H9 (cell line): ENCODE data around the gene HDHD3. TPM values are rescaled to one million over a fixed set of nuclear protein-coding genes. Genes with fewer than 3 reads are reported as not detected.

Experiments
- DNase-seq: peaks from one replicate; pipeline ENCODE4 v3.0.0-alpha.2; 2017
- H2AFZ ChIP-seq: one replicate; pipeline ENCODE4 v1.6.1; 2013; ENCODE audit warnings: mild to moderate bottlenecking, low read length, control low read depth, moderate library complexity
- H2AK5ac ChIP-seq: 2 replicates; pipeline ENCODE4 v1.6.1; 2013; ENCODE audit warnings: low read length, control low read depth, mixed read lengths; ENCODE audit not compliant: insufficient read length
- H2BK120ac ChIP-seq: one replicate; pipeline ENCODE4 v1.6.1; 2013; ENCODE audit warnings: low read depth, mild to moderate bottlenecking, low read length, control low read depth, inconsistent platforms; ENCODE audit not compliant: poor library complexity, severe bottlenecking
- H2BK12ac ChIP-seq: 2 replicates; pipeline ENCODE4 v1.6.1; 2013; ENCODE audit warnings: low read length, control low read depth, mixed read lengths, low read depth; ENCODE audit not compliant: insufficient read length
- H2BK15ac ChIP-seq: 2 replicates; pipeline ENCODE4 v1.6.1; 2013; ENCODE audit warnings: low read depth, low read length, control low read depth
- H2BK20ac ChIP-seq: one replicate; pipeline ENCODE4 v1.6.1; 2013; ENCODE audit warnings: low read depth, mild to moderate bottlenecking, low read length, control low read depth, inconsistent platforms; ENCODE audit not compliant: poor library complexity, severe bottlenecking
- H2BK5ac ChIP-seq: 2 replicates; pipeline ENCODE4 v1.6.1; 2013; ENCODE audit warnings: low read length, control low read depth, mixed read lengths; ENCODE audit not compliant: insufficient read length
- H3K14ac ChIP-seq: 2 replicates; pipeline ENCODE4 v1.6.1; 2013; ENCODE audit warnings: low read length, control low read depth; ENCODE audit not compliant: insufficient read depth
- H3K18ac ChIP-seq: 2 replicates; pipeline ENCODE4 v1.6.1; 2013; ENCODE audit warnings: low read depth, mild to moderate bottlenecking, mixed read lengths, low read length, control low read depth; ENCODE audit not compliant: insufficient read length
- H3K23ac ChIP-seq: 2 replicates; pipeline ENCODE4 v1.6.1; 2013; ENCODE audit warnings: low read length, control low read depth, mixed read lengths, low read depth; ENCODE audit not compliant: insufficient read length
- H3K23me2 ChIP-seq: 2 replicates; pipeline ENCODE4 v1.6.1; 2013; ENCODE audit warnings: low read depth, mild to moderate bottlenecking, mixed read lengths, low read length, control low read depth; ENCODE audit not compliant: insufficient read length, poor library complexity, severe bottlenecking
- H3K27ac ChIP-seq: 2 replicates; pipeline ENCODE4 v1.5.1; 2013; ENCODE audit warnings: low read length, control low read depth, mixed read lengths, low read depth; ENCODE audit not compliant: insufficient read length
- H3K27me3 ChIP-seq: 2 replicates; pipeline ENCODE4 v1.6.1; 2013; ENCODE audit warnings: low read length, control low read depth, inconsistent platforms; ENCODE audit not compliant: insufficient read depth
- H3K4ac ChIP-seq: 2 replicates; pipeline ENCODE4 v1.6.1; 2013; ENCODE audit warnings: low read depth, mild to moderate bottlenecking, control low read depth, inconsistent platforms, low read length, moderate library complexity
- H3K4me1 ChIP-seq: 2 replicates; pipeline ENCODE4 v1.6.1; 2013; ENCODE audit warnings: low read length, control low read depth, inconsistent platforms; ENCODE audit not compliant: insufficient read depth
- H3K4me2 ChIP-seq: 2 replicates; pipeline ENCODE4 v1.6.1; 2013; ENCODE audit warnings: low read length, control low read depth, mixed read lengths; ENCODE audit not compliant: insufficient read length, insufficient read depth
- H3K56ac ChIP-seq: 2 replicates; pipeline ENCODE4 v1.6.1; 2013; ENCODE audit warnings: low read depth, mild to moderate bottlenecking, mixed read lengths, low read length, control low read depth; ENCODE audit not compliant: insufficient read length
- H3K79me1 ChIP-seq: 2 replicates; pipeline ENCODE4 v1.6.1; 2013; ENCODE audit warnings: low read depth, mild to moderate bottlenecking, moderate library complexity, low read length, control low read depth, inconsistent platforms; ENCODE audit not compliant: insufficient read depth, poor library complexity, severe bottlenecking
- H3K79me2 ChIP-seq: 2 replicates; pipeline ENCODE4 v1.6.1; 2013; ENCODE audit warnings: low read length, control low read depth, inconsistent platforms; ENCODE audit not compliant: insufficient read depth
- H3K9ac ChIP-seq: 2 replicates; pipeline ENCODE4 v1.6.1; 2013; ENCODE audit warnings: low read length, control low read depth, mixed read lengths; ENCODE audit not compliant: insufficient read length; ENCODE audit errors: extremely low read depth
- H3K9me3 ChIP-seq: one replicate; pipeline ENCODE4 v1.6.1; 2013; ENCODE audit warnings: low read depth, low read length, inconsistent platforms; ENCODE audit not compliant: control insufficient read depth
- H3T11ph ChIP-seq: one replicate; pipeline ENCODE4 v1.6.1; 2013; ENCODE audit warnings: mild to moderate bottlenecking, low read length, control low read depth, inconsistent platforms
- H4K20me1 ChIP-seq: one replicate; pipeline ENCODE4 v1.6.1; 2013; ENCODE audit not compliant: control insufficient read depth, insufficient read length, insufficient read depth
- H4K5ac ChIP-seq: 2 replicates; pipeline ENCODE4 v1.6.1; 2013; ENCODE audit warnings: low read depth, mild to moderate bottlenecking, mixed read lengths, low read length, control low read depth; ENCODE audit not compliant: insufficient read length
- H4K8ac ChIP-seq: replicated peaks from 2 replicates; pipeline ENCODE4 v1.6.1; 2013; ENCODE audit warnings: low read length, control low read depth, mixed read lengths, low read depth; ENCODE audit not compliant: insufficient read length
- H4K91ac ChIP-seq: 2 replicates; pipeline ENCODE4 v1.6.1; 2013; ENCODE audit warnings: low read depth, mild to moderate bottlenecking, moderate library complexity, mixed read lengths, low read length, control low read depth; ENCODE audit not compliant: insufficient read length
- H3K27ac Mint-ChIP-seq, 3 experiments: 2 replicates in 2 of 3; 3 replicates in 1 of 3; pipeline ENCODE4 v1.8.0; 2020 to 2021; ENCODE audit warnings: mixed read lengths in 3 of 3, mild to moderate bottlenecking in 1 of 3, moderate library complexity in 1 of 3
- H3K27me3 Mint-ChIP-seq: 2 replicates; pipeline ENCODE4 v1.8.0; 2021; ENCODE audit warnings: low read depth, mild to moderate bottlenecking, moderate library complexity, mixed read lengths
- H3K36me3 Mint-ChIP-seq, 3 experiments: 2 replicates in 2 of 3; 3 replicates in 1 of 3; pipeline ENCODE4 v1.8.0; 2020 to 2021; ENCODE audit warnings: low read depth in 3 of 3, mixed read lengths in 3 of 3; ENCODE audit not compliant: insufficient read depth in 1 of 3
- H3K4me1 Mint-ChIP-seq, 2 experiments: 2 replicates each; pipeline ENCODE4 v1.8.0; 2020; ENCODE audit warnings: mixed read lengths in 2 of 2
- H3K4me3 Mint-ChIP-seq, 2 experiments: 2 replicates in 1 of 2; 3 replicates in 1 of 2; pipeline ENCODE4 v1.8.0; 2020 to 2021; ENCODE audit warnings: mild to moderate bottlenecking in 2 of 2, mixed read lengths in 2 of 2, moderate library complexity in 1 of 2
- H3K9me3 Mint-ChIP-seq, 2 experiments: 2 replicates in 1 of 2; 3 replicates in 1 of 2; pipeline ENCODE4 v1.8.0; 2020; ENCODE audit warnings: mild to moderate bottlenecking in 2 of 2, mixed read lengths in 2 of 2, moderate library complexity in 1 of 2
- WGBS: extraction: QIAGEN DNeasy Blood & Tissue Kit; methylation state at CpG from one replicate; pipeline ENCODE4 v1.1.7; 2013; ENCODE audit warnings: missing lambda C conversion rate, low lambda C conversion rate, mixed read lengths; ENCODE audit not compliant: insufficient read length; ENCODE audit errors: extremely low coverage; 5-methylcytosine and 5-hydroxymethylcytosine counted together
- total RNA-seq: library from RNA; stranded (reverse); gene quantifications from 2 replicates; pipeline ENCODE4 v1.2.1, GENCODE V29; 2021
- TF ChIP-seq, protein P1 (sequence below): fragments of 200-600 bp; sonication (generic); conservative IDR thresholded peaks from 3 replicates; pipeline ENCODE4 v1.8.0; 2021; ENCODE audit warnings: antibody characterized with exemption, mild to moderate bottlenecking

Gene HDHD3
- total RNA-seq, 1 experiment from 2014 or later = 10.9 TPM

- Histone ChIP-seq H3K79me1 (no peaks in the 10 kb centered on the region), H4K20me1 (no peaks in the 10 kb centered on the region), H2BK5ac (no peak overlapping the region), H3K4me2 (no peak overlapping the region), H2AFZ (no peak overlapping the region), H2AK5ac (no peak overlapping the region), H3K79me2 (no peaks in the 10 kb centered on the region), H3K56ac (no peak overlapping the region), H2BK20ac (no peak overlapping the region), H3K18ac (no peak overlapping the region), H4K8ac (no peak overlapping the region), H3K9me3 (no peaks in the 10 kb centered on the region), H4K91ac (no peak overlapping the region), H3K14ac (no peak overlapping the region), H3T11ph (no peak overlapping the region), H3K9ac (no peak overlapping the region), H3K27ac (no peak overlapping the region), H2BK15ac (no peak overlapping the region), H3K23me2 (no peaks in the 10 kb centered on the region), H3K4ac (no peak overlapping the region), H3K27me3 (no peaks in the 10 kb centered on the region), H4K5ac (no peak overlapping the region), H2BK120ac (no peak overlapping the region), H2BK12ac (no peak overlapping the region), H3K4me1 (no peaks in the 10 kb centered on the region), H3K23ac (no peak overlapping the region)
- no peak for DNase-seq
- peaks cover 6 to 11% of the 10 kb centered on the region in 2 experiments for H3K4me1 Mint-ChIP-seq
- H3K4me3 Mint-ChIP-seq = peak overlapping the region; percentile 88 to 94
- peaks cover 0 to 3% (median 0%) of the 10 kb centered on the region in 3 experiments; a peak in 3 of 7 replicates for H3K36me3 Mint-ChIP-seq
- no peak overlapping the region for H3K27ac Mint-ChIP-seq
- TF ChIP-seq, protein P1, sequence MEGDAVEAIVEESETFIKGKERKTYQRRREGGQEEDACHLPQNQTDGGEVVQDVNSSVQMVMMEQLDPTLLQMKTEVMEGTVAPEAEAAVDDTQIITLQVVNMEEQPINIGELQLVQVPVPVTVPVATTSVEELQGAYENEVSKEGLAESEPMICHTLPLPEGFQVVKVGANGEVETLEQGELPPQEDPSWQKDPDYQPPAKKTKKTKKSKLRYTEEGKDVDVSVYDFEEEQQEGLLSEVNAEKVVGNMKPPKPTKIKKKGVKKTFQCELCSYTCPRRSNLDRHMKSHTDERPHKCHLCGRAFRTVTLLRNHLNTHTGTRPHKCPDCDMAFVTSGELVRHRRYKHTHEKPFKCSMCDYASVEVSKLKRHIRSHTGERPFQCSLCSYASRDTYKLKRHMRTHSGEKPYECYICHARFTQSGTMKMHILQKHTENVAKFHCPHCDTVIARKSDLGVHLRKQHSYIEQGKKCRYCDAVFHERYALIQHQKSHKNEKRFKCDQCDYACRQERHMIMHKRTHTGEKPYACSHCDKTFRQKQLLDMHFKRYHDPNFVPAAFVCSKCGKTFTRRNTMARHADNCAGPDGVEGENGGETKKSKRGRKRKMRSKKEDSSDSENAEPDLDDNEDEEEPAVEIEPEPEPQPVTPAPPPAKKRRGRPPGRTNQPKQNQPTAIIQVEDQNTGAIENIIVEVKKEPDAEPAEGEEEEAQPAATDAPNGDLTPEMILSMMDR = no peak
- no peaks in the 10 kb centered on the region; the same call in none of the 2 replicates for H3K27me3 Mint-ChIP-seq
- WGBS = no CpG with 5 or more reads among the region's 3 CpGs
- no peaks in the 10 kb centered on the region for H3K9me3 Mint-ChIP-seq
Observed at GRCh38 chr9:113399646-113400200, 22.9 kb upstream of the HDHD3 start.
